22Rv1 (cell line): ENCODE measurements around the gene HSPA1A.

Experiments used
- CTCF ChIP-seq: fragments of 450-650 bp; IDR thresholded peaks from 2 replicates; pipeline ENCODE4 v1.5.1; 2017; ENCODE audit warnings: mild to moderate bottlenecking
- ZFX ChIP-seq: fragments of 450-650 bp; IDR thresholded peaks from 2 replicates; pipeline ENCODE4 v1.6.1; 2017; ENCODE audit warnings: antibody characterized with exemption, borderline replicate concordance

DNA sequence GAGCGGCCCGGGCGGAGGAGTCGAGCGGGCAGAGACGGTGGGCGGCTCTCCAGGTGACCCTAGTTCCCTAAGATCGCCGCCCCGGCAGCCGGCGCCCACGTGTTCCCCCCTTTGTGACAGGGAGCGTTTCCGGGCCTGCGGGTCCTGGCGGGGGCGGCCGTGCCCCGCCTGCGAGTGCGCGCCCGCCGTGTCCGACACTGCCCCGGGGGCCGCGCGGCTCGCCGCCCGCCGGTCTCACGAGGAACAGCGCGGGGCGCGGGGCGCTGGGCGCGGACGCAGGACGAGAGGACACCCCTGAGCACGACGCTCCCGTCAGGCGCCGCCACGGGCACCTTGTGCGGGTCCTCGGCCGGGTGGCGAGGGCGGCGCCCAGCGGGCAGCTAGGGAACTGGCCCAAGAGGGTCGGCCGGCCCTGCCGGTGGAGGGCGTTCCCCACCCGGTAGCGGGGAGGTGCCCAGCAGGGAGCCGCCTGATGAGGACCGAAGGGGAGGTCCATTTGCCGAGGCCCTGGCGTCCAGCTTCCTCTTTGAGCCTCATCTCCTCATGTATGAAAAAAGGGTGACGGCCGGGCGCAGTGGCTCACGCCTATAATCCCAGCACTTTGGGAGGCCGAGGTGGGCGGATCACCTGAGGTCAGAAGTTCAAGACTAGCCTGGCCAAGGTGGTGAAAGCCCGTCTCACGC, 19.6 kb upstream of the HSPA1A start, which contains the start of gene VARS1:
- TF ChIP-seq CTCF (peak; percentile 93), ZFX (no peak)
